OCI-LY1 (cell line): ENCODE measurements around the gene P4HTM.

Source experiments
- H2AFZ ChIP-seq: fragments of 200-600 bp; sonication (generic), shearing (Covaris generic); 2 replicates; pipeline ENCODE4 v1.6.0; 2014; ENCODE audit warnings: antibody characterized with exemption, mild to moderate bottlenecking, low read length
- H3F3A ChIP-seq: fragments of 200-600 bp; sonication (generic), shearing (Covaris generic); 2 replicates; pipeline ENCODE4 v1.6.0; 2014; ENCODE audit warnings: mild to moderate bottlenecking, antibody characterized with exemption, low read length, moderate library complexity; ENCODE audit not compliant: insufficient read depth
- H3K27ac ChIP-seq: fragments of 200-600 bp; sonication (generic); 2 replicates; pipeline ENCODE4 v1.5.1; 2014; ENCODE audit warnings: low read length, mixed run types, mild to moderate bottlenecking, low read depth; ENCODE audit not compliant: poor library complexity, severe bottlenecking
- H3K27me3 ChIP-seq: fragments of 200-600 bp; sonication (generic); 2 replicates; pipeline ENCODE4 v1.6.0; 2014; ENCODE audit warnings: antibody characterized with exemption, mild to moderate bottlenecking, low read length, moderate library complexity; ENCODE audit not compliant: insufficient read depth
- H3K36me3 ChIP-seq: fragments of 200-600 bp; sonication (generic); 2 replicates; pipeline ENCODE4 v1.6.1; 2014; ENCODE audit warnings: mild to moderate bottlenecking, antibody characterized with exemption, low read length, moderate library complexity, mixed read lengths; ENCODE audit not compliant: insufficient read depth
- H3K4me1 ChIP-seq: fragments of 200-600 bp; sonication (generic); 2 replicates; pipeline ENCODE4 v1.5.1; 2014; ENCODE audit warnings: mild to moderate bottlenecking, low read length, moderate library complexity; ENCODE audit not compliant: insufficient read depth, severe bottlenecking
- H3K4me2 ChIP-seq: fragments of 200-600 bp; sonication (generic), shearing (Covaris generic); 2 replicates; pipeline ENCODE4 v1.6.1; 2014; ENCODE audit warnings: low read length
- H3K4me3 ChIP-seq: fragments of 200-600 bp; sonication (generic); 2 replicates; pipeline ENCODE4 v1.5.1; 2014; ENCODE audit warnings: low read length, low read depth, mild to moderate bottlenecking, mixed read lengths; ENCODE audit not compliant: poor library complexity, severe bottlenecking
- H3K79me2 ChIP-seq: fragments of 200-600 bp; shearing (Covaris generic); 2 replicates; pipeline ENCODE4 v1.6.1; 2016; ENCODE audit warnings: mixed run types, low read length, mixed read lengths; ENCODE audit not compliant: insufficient read depth
- H3K9ac ChIP-seq: fragments of 200-600 bp; sonication (generic), shearing (Covaris generic); 2 replicates; pipeline ENCODE4 v1.6.1; 2014; ENCODE audit warnings: mild to moderate bottlenecking, low read length, mixed read lengths
- H3K9me2 ChIP-seq: fragments of 200-600 bp; sonication (generic), shearing (Covaris generic); 2 replicates; pipeline ENCODE4 v1.6.1; 2014; ENCODE audit warnings: low read depth, mild to moderate bottlenecking, low read length, mixed read lengths
- H3K9me3 ChIP-seq: fragments of 200-600 bp; shearing (Covaris generic); 2 replicates; pipeline ENCODE4 v1.6.1; 2014; ENCODE audit warnings: low read length, mixed read lengths
- H4K20me1 ChIP-seq: fragments of 200-600 bp; sonication (generic), shearing (Covaris generic); 2 replicates; pipeline ENCODE4 v1.6.0; 2016; ENCODE audit warnings: mild to moderate bottlenecking, low read length; ENCODE audit not compliant: insufficient read depth
- EZH2 ChIP-seq: fragments of 200-600 bp; sonication (generic), shearing (Covaris generic); IDR thresholded peaks from 2 replicates; pipeline ENCODE4 v1.8.0; 2017; ENCODE audit warnings: borderline replicate concordance, mixed run types, mild to moderate bottlenecking, antibody characterized with exemption, low read length, moderate library complexity, mixed read lengths
- TF ChIP-seq, protein P1 (sequence below): fragments of 200-600 bp; sonication (generic), shearing (Covaris generic); IDR thresholded peaks from 2 replicates; pipeline ENCODE4 v1.5.1; 2017; ENCODE audit warnings: mild to moderate bottlenecking, antibody characterized with exemption, low read length, moderate library complexity, mixed read lengths

The P4HTM gene

DNA sequence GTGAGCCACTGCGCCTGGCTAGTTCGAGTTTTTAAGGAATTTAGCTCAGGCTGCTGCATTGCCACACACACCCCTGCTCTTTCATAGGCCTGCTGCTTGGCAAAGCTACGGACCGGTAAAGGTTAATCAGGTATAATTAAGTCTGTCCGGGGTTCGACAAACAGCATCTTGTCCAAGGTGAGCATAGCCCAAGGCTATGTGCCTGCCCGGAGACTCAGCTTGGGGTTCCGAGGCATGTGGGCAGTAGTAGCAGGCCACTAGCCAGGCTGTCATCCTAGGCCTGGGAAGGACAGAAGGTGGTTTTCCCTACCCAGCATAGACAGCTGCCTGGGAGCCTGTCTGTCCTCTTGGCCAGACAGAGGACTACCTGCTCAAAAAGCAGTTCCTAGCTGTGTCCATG lies 6.6 kb downstream of the P4HTM start:
- H3K4me3 ChIP-seq = no peak overlapping the region
- H3K79me2 ChIP-seq = no peaks in the 10 kb centered on the region
- H3K36me3 ChIP-seq = peaks cover 19% of the 10 kb centered on the region; the same call in 1 of the 2 replicates
- H3K27ac ChIP-seq = no peak overlapping the region
- TF ChIP-seq EZH2 = no peak
- no peaks in the 10 kb centered on the region for H4K20me1 ChIP-seq
- H3K27me3 ChIP-seq = no peaks in the 10 kb centered on the region
- no peak overlapping the region for H3K9ac ChIP-seq
- no peaks in the 10 kb centered on the region for H3F3A ChIP-seq
- no peaks in the 10 kb centered on the region for H3K9me3 ChIP-seq
- no peak overlapping the region for H2AFZ ChIP-seq
- no peaks in the 10 kb centered on the region for H3K9me2 ChIP-seq
- no peak overlapping the region for H3K4me2 ChIP-seq
- peaks cover 5% of the 10 kb centered on the region for H3K4me1 ChIP-seq

DNA sequence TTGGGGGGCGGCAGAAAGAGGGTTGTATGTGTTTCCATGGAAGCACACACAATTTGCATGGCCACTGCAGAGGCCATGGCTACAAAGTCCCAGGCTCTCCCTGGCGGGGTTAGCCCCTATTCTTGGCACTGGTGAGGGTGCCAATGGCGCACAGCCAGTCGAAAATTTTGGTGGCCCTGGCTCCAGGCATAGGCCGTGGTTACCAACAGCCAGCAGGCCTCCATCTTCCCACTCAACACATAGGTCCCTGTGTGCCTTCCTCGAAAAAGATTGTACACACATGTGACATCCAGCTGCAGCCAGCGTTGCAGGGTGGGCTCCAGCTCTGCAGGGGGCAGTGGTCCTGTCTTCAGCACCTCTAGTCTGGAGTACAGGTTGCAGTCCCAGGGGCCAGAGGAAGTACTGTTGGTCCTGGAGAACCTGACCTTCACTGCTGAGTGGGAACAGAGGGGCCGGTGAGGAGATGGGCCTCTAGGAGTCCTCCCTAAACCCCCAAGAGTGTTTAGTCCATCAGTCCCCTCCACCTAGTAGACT lies 7.1 kb downstream of the P4HTM start:
- Histone ChIP-seq H3K9me2 (no peaks in the 10 kb centered on the region), H3K27ac (no peak overlapping the region), H3K4me3 (no peak overlapping the region), H3K79me2 (no peaks in the 10 kb centered on the region), H3F3A (no peaks in the 10 kb centered on the region), H3K27me3 (no peaks in the 10 kb centered on the region), H3K4me1 (peaks cover under 1% of the 10 kb centered on the region), H2AFZ (no peak overlapping the region), H3K9me3 (no peaks in the 10 kb centered on the region), H3K36me3 (peaks cover 19% of the 10 kb centered on the region; the same call in 1 of the 2 replicates), H4K20me1 (no peaks in the 10 kb centered on the region), H3K9ac (no peak overlapping the region), H3K4me2 (no peak overlapping the region)
- no peak for TF ChIP-seq EZH2
- TF ChIP-seq, protein P1, sequence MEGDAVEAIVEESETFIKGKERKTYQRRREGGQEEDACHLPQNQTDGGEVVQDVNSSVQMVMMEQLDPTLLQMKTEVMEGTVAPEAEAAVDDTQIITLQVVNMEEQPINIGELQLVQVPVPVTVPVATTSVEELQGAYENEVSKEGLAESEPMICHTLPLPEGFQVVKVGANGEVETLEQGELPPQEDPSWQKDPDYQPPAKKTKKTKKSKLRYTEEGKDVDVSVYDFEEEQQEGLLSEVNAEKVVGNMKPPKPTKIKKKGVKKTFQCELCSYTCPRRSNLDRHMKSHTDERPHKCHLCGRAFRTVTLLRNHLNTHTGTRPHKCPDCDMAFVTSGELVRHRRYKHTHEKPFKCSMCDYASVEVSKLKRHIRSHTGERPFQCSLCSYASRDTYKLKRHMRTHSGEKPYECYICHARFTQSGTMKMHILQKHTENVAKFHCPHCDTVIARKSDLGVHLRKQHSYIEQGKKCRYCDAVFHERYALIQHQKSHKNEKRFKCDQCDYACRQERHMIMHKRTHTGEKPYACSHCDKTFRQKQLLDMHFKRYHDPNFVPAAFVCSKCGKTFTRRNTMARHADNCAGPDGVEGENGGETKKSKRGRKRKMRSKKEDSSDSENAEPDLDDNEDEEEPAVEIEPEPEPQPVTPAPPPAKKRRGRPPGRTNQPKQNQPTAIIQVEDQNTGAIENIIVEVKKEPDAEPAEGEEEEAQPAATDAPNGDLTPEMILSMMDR = no peak

DNA sequence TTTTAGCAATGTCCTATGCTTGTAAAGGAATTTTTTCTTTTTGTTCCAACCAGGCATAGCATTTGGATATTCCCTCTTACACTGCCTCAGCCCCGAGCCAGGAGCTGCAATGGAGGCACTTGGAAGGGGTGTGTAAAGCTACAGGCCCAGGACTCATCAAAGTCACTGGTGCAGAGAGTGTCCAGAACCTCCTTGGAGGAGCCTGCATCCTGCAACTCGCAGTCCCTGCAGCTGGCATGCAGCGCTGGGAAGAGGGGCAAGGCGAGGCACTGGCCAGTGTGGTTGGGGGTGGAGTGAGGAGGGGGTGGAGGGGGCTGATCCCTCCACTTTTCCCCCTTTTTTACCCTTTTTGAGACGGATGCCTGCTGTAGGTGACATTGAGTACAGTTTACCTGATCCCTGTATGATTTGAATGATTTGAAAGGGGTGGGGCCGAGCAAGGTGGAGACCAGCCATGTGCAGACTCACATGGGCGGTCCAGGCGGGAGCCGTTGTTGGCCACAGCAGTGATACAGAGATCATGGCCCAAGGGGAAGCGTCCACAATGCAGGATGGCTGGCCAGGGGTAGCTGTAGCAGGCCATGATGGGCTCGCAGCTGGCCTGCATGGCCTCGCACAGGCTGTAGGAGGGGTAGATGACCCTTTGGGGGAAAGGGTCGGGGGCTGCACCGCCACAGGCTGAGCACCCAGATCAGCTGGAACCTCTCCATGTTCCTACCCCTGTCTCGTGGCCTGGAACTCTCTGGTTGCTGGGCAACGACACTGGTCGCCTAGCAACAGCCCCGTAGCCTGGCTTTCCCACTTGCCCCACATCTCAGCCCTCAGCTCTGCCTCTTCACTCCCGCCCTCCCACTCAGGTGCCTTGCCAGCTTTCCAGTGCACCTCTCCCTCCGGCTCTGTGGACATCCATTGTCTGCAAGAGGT lies 7.9 kb downstream of the P4HTM start:
- Histone ChIP-seq H3K9me2 (no peaks in the 10 kb centered on the region), H4K20me1 (no peaks in the 10 kb centered on the region), H3K27me3 (no peaks in the 10 kb centered on the region), H3K27ac (no peak overlapping the region), H3K4me1 (no peaks in the 10 kb centered on the region), H3K36me3 (peaks cover 19% of the 10 kb centered on the region; the same call in 1 of the 2 replicates), H3K79me2 (no peaks in the 10 kb centered on the region), H3K9me3 (no peaks in the 10 kb centered on the region), H3K4me2 (no peak overlapping the region), H3K4me3 (no peak overlapping the region), H3F3A (no peaks in the 10 kb centered on the region), H2AFZ (no peak overlapping the region), H3K9ac (no peak overlapping the region)
- TF ChIP-seq, protein P1 = no peak
- no peak for TF ChIP-seq EZH2
